ENCODE data around the gene SERTAD3. TPM values are rescaled to one million over a fixed set of nuclear protein-coding genes. Genes with fewer than 3 reads are reported as not detected.
"Not testable (repeated sequence)": the region's sequence is repeated elsewhere in the genome, so short reads cannot be mapped to it uniquely, and the experiment has no call there.

The SERTAD3 gene
- total RNA-seq, 1 donor from 2014 or later: 31.4 TPM

DNA sequence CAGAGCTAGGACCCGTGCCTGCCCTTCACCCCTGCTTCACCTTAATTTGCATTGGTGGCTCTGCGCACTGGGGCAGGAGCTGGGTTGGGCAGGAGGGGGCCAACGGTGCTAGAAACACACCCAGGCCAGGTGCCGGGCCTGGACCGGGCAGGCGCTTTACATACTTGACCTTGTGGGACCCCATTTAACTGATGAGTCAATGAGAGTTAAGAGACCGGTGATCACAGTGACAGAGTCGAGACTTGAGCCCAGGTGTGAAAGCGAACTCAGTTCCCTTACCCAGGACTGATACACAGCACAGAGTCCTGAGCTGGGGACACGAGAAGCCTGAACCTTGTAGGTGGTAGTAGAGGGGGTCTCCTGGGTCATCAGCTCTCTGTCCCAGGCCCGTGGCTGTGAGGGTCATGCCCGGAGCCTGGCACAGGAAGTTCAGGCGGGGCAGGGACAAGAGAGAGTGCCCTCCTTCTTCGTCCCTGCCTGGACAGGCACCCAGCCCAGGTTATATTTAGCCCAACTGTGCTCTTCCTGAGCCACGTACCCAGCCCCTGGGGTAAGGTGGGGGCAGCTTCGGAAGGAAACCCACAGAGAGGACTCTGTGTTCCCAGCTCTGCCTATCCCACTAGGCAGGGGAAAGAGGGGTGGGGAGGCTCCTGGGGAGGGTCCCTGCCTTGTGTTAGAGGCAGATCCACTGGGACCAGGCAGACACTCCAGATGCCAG, 32.9 kb downstream of the SERTAD3 start:
- H3K9me3 Mint-ChIP-seq (ENCODE audit: unreplicated experiment): no peaks in the 10 kb centered on the region
- H3K4me1 Mint-ChIP-seq (ENCODE audit: unreplicated experiment): peaks cover 28% of the 10 kb centered on the region
- peak overlapping the region; percentile 10 for H3K27ac Mint-ChIP-seq (ENCODE audit: unreplicated experiment)
- TF ChIP-seq, protein P1, sequence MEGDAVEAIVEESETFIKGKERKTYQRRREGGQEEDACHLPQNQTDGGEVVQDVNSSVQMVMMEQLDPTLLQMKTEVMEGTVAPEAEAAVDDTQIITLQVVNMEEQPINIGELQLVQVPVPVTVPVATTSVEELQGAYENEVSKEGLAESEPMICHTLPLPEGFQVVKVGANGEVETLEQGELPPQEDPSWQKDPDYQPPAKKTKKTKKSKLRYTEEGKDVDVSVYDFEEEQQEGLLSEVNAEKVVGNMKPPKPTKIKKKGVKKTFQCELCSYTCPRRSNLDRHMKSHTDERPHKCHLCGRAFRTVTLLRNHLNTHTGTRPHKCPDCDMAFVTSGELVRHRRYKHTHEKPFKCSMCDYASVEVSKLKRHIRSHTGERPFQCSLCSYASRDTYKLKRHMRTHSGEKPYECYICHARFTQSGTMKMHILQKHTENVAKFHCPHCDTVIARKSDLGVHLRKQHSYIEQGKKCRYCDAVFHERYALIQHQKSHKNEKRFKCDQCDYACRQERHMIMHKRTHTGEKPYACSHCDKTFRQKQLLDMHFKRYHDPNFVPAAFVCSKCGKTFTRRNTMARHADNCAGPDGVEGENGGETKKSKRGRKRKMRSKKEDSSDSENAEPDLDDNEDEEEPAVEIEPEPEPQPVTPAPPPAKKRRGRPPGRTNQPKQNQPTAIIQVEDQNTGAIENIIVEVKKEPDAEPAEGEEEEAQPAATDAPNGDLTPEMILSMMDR (IDR thresholded peaks at IDR 0.05): no peak
- H3K36me3 Mint-ChIP-seq (ENCODE audit: unreplicated experiment): no peaks in the 10 kb centered on the region
- no peaks in the 10 kb centered on the region for H3K27me3 Mint-ChIP-seq (ENCODE audit: unreplicated experiment)
- H3K4me3 Mint-ChIP-seq (ENCODE audit: unreplicated experiment): no peak overlapping the region
- DNase-seq (ENCODE audit: extremely low spot score, unreplicated experiment): no peak

DNA sequence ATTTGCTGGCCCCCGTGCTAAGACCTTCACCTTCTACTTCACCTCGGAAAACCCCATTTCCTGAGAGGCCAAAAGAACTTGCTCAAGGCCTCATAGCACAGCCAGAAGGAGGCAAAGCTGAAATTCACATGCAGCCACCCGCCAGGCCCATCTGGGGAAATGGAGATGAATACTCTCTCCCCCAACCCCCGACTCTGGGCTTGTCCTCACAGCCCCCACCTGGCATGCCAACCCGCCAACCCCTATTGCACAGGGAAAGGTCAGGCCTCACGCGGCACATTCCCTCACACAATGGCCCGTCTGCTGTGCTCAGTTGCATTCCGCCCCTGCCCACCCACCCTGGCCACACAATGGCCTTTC, 34.1 kb downstream of the SERTAD3 start:
- H3K27me3 Mint-ChIP-seq (ENCODE audit: unreplicated experiment): no peaks in the 10 kb centered on the region
- no peaks in the 10 kb centered on the region for H3K9me3 Mint-ChIP-seq (ENCODE audit: unreplicated experiment)
- no peak for DNase-seq (ENCODE audit: extremely low spot score, unreplicated experiment)
- no peaks in the 10 kb centered on the region for H3K36me3 Mint-ChIP-seq (ENCODE audit: unreplicated experiment)
- TF ChIP-seq, protein P1 (IDR thresholded peaks at IDR 0.05): no peak
- no peak overlapping the region for H3K4me3 Mint-ChIP-seq (ENCODE audit: unreplicated experiment)
- no peak overlapping the region for H3K27ac Mint-ChIP-seq (ENCODE audit: unreplicated experiment)
- H3K4me1 Mint-ChIP-seq (ENCODE audit: unreplicated experiment): peaks cover 24% of the 10 kb centered on the region

DNA sequence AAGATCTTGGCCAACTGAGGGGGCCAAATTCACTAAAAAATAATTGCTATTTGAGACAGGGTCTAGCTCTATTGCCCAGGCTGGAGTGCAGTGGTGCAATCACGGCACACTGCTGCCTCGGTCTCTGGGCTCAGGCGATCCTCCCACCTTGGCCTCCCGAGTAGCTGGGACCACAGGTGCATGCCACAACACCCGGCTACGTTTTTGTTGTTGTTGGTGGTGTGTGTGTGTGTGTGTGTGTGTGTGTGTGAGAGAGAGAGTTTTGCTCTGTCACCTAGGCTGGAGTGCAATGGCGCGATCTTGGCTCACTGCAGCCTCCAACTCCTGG, 35.6 kb downstream of the SERTAD3 start:
- H3K36me3 Mint-ChIP-seq (ENCODE audit: unreplicated experiment); H3K27ac Mint-ChIP-seq (ENCODE audit: unreplicated experiment); DNase-seq (ENCODE audit: extremely low spot score, unreplicated experiment); H3K27me3 Mint-ChIP-seq (ENCODE audit: unreplicated experiment); H3K4me3 Mint-ChIP-seq (ENCODE audit: unreplicated experiment); H3K9me3 Mint-ChIP-seq (ENCODE audit: unreplicated experiment): not testable (repeated sequence)
- peaks cover 12% of the 10 kb centered on the region for H3K4me1 Mint-ChIP-seq (ENCODE audit: unreplicated experiment)

DNA sequence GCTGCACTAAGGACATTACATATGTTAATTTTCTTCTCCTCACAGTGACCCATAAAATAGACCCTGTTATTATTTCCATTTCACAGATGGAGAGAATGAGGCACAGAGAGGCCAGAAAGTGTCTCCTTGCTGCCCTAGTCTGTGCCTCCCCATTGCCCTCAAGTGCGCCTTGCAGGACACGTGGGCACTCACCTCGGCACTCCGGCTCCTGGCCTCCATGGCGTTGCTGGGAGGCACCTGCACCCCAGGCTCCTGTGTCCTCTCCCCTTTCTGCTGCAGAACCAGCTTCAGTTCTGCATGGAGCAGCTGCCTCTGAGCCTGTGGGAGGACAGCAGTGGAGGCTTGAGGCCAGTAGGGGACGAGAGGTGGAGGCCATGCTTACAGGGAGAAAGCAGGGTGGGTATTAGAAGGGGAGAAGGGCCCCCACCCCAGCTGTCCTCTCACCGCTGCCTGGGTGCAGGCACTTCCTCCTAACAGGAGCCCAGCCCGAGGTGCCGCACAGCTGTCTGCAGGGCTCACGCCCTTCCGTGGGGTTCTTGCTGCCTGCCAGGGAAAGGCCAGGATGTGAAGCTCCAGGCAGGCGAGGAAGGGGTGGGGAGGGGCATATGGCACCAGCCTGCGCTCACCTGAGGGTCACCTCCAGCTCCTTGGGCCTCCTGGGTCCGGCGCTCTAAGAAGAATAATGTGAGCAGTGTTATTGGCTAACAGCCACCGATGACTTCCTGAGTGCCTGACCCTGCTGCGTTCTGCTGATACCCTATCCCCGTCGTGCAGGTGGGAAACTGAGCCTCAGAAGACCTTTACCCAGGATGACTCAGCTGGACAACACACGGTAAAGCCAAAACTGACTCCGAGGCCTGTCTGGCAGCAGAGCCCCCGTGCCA, 36.2 kb downstream of the SERTAD3 start:
- Mint-ChIP-seq H3K4me1 (ENCODE audit: unreplicated experiment) (peaks cover 14% of the 10 kb centered on the region), H3K4me3 (ENCODE audit: unreplicated experiment) (no peak overlapping the region), H3K27me3 (ENCODE audit: unreplicated experiment) (no peaks in the 10 kb centered on the region), H3K27ac (ENCODE audit: unreplicated experiment) (no peak overlapping the region), H3K9me3 (ENCODE audit: unreplicated experiment) (no peaks in the 10 kb centered on the region), H3K36me3 (ENCODE audit: unreplicated experiment) (no peaks in the 10 kb centered on the region)
- DNase-seq (ENCODE audit: extremely low spot score, unreplicated experiment): no peak
- TF ChIP-seq, protein P1 (IDR thresholded peaks at IDR 0.05): no peak

DNA sequence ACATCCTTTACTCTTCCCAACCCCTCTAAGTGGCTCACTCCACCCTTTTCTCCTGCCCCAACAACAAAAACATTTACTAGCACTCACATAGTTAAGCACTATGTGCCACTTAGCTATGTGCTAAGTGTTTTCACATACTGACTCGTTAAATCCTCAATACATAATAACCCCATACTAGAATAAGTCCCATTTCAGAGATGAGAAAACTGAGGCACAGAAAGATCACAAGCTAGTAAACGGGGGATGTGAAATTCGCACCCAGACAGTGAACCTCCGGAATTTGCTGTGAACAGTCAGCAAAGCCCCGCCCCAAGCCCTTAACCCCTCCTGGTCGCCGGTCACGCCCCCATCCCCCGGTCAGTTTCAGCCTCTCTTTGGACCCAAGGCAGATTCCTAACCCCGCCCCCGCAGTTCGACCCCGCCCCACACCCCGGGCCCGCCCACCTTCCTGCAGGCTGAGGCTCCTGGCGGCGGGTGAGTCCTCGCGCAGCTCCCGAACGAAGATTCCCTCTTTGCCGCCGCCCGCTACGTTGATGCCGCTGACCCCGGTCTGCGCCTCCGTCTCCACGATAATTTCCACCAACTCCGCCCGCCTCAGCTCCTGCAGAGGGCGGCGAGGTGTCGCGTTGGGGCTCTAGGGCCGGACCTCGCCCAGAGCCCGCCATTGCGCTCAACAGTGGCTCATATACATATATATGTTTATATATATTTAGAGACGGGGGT, 40.7 kb downstream of the SERTAD3 start:
- Mint-ChIP-seq H3K4me1 (ENCODE audit: unreplicated experiment) (peaks cover 9% of the 10 kb centered on the region), H3K4me3 (ENCODE audit: unreplicated experiment) (peak overlapping the region; percentile 93), H3K27me3 (ENCODE audit: unreplicated experiment) (no peaks in the 10 kb centered on the region), H3K36me3 (ENCODE audit: unreplicated experiment) (peaks cover 3% of the 10 kb centered on the region), H3K27ac (ENCODE audit: unreplicated experiment) (peak overlapping the region; percentile 74), H3K9me3 (ENCODE audit: unreplicated experiment) (no peaks in the 10 kb centered on the region)
- TF ChIP-seq, protein P1 (IDR thresholded peaks at IDR 0.05): no peak
- DNase-seq (ENCODE audit: extremely low spot score, unreplicated experiment): peak; percentile 93
